ENCODE data around the gene PTGDR2.

The PTGDR2 gene

GRCh38 chr11:60810151-60810550, 45.6 kb downstream of the PTGDR2 start:
- TF ChIP-seq GATA1 (IDR thresholded peaks at IDR 0.05; ENCODE audit: low read depth, low read length), result no peak
- no peak for TF ChIP-seq POLR2A (IDR thresholded peaks at IDR 0.05; ENCODE audit: low read length)
- DNase-seq, result no peak

DNA sequence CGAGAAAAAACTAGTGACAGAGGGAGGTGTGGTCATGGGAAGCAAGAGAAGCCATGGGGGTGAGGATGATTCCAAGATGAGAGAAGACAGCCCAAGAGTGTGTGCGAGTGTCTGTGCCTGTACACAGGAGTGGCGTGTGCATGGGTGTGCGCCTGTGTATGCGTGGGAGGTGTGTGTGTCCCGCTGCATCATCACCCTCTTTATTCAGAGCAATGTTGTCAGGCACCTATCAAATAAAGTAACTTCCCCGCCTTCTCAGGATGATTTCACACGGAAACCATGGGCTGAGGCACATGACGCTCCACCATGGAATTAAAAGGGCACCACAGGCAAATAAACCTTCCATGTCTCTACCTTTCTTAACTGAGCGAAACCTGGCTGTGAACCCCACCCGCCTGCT, 46.1 kb downstream of the PTGDR2 start:
- DNase-seq, result no peak
- TF ChIP-seq POLR2A (IDR thresholded peaks at IDR 0.05; ENCODE audit: low read length), result no peak
- TF ChIP-seq GATA1 (IDR thresholded peaks at IDR 0.05; ENCODE audit: low read depth, low read length), result no peak

- DNase-seq, result no peak
- TF ChIP-seq GATA1 (IDR thresholded peaks at IDR 0.05; ENCODE audit: low read depth, low read length) (no peak), POLR2A (IDR thresholded peaks at IDR 0.05; ENCODE audit: low read length) (no peak)
These were observed 46.5 kb downstream of the PTGDR2 start for GRCh38 chr11:60809249-60809648.

GRCh38 chr11:60803273-60803936, 52.3 kb downstream of the PTGDR2 start:
- no peak for TF ChIP-seq GATA1 (IDR thresholded peaks at IDR 0.05; ENCODE audit: low read depth, low read length)
- DNase-seq, result no peak

DNA sequence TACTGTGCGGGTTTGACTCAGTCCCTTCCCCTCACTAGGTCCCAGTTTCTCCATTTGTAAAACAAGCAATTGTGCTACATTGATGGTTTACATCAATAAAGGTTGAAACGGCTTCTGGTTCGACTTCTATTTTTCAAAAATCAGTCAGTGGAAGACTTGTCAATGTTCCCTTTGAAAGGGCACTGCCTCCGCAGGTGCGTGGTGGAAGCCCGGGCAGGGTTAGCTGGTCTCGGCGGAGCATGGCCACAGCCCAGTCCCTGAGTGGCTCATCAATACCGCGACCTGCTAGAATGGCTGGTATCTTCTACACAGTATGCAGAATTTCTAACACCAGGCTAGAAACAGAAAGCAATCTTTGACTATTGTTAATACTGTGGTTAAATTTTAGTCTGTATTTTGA, 54.6 kb downstream of the PTGDR2 start:
- DNase-seq, result no peak
- no peak for TF ChIP-seq POLR2A (IDR thresholded peaks at IDR 0.05; ENCODE audit: low read length)
- no peak for TF ChIP-seq GATA1 (IDR thresholded peaks at IDR 0.05; ENCODE audit: low read depth, low read length)
